Activated CD4-positive, CD25-positive, alpha-beta regulatory T cell (primary cell): ENCODE measurements around the gene LRMDA.
"Not testable (repeated sequence)": the region's sequence is repeated elsewhere in the genome, so short reads cannot be mapped to it uniquely, and the experiment has no call there.

Source experiments
- DNase-seq, 4 experiments: peaks; one replicate each; lab custom pipeline; 2025; lab: John Stamatoyannopoulos, UW

LRMDA gene

GRCh38 chr10:76126607-76127527 is 695.4 kb downstream of the LRMDA start:
- no peak for DNase-seq

- DNase-seq: no peak
Observed at GRCh38 chr10:76127984-76128589, 696.7 kb downstream of the LRMDA start.

GRCh38 chr10:76129213-76129612 is 697.8 kb downstream of the LRMDA start:
- DNase-seq: no peak

- no peak for DNase-seq
Observed at GRCh38 chr10:76130892-76131291, 699.5 kb downstream of the LRMDA start.

- DNase-seq: no peak
Observed at GRCh38 chr10:76133597-76134255, 702.3 kb downstream of the LRMDA start.

- DNase-seq: no peak
Observed at GRCh38 chr10:76136961-76137360, 705.5 kb downstream of the LRMDA start.

- no peak for DNase-seq
Observed at GRCh38 chr10:76138286-76138685, 706.9 kb downstream of the LRMDA start.

GRCh38 chr10:76138906-76139305 is 707.5 kb downstream of the LRMDA start:
- DNase-seq: no peak

GRCh38 chr10:76139431-76139830 is 708.0 kb downstream of the LRMDA start:
- no peak for DNase-seq

GRCh38 chr10:76141376-76141775 is 710.0 kb downstream of the LRMDA start:
- no peak for DNase-seq

- DNase-seq: not testable (repeated sequence)
Observed at GRCh38 chr10:76148217-76148616, 716.8 kb downstream of the LRMDA start.

- DNase-seq: no peak
Observed at GRCh38 chr10:76149182-76149581, 717.8 kb downstream of the LRMDA start.

GRCh38 chr10:76149602-76150138 is 718.2 kb downstream of the LRMDA start:
- DNase-seq: no peak

GRCh38 chr10:76150139-76150875 is 718.9 kb downstream of the LRMDA start:
- no peak for DNase-seq

GRCh38 chr10:76150876-76151288 is 719.5 kb downstream of the LRMDA start:
- no peak for DNase-seq

- no peak for DNase-seq
Observed at GRCh38 chr10:76152186-76152585, 720.8 kb downstream of the LRMDA start.

GRCh38 chr10:76155961-76156360 is 724.5 kb downstream of the LRMDA start:
- no peak for DNase-seq

GRCh38 chr10:76160446-76161300 is 729.2 kb downstream of the LRMDA start:
- no peak for DNase-seq

GRCh38 chr10:76161301-76161582 is 729.8 kb downstream of the LRMDA start:
- no peak for DNase-seq

GRCh38 chr10:76168437-76168836 is 737.0 kb downstream of the LRMDA start:
- no peak for DNase-seq

- no peak for DNase-seq
Observed at GRCh38 chr10:76169246-76169645, 737.8 kb downstream of the LRMDA start.
